ENCODE data around the gene ABTB2.

DNA sequence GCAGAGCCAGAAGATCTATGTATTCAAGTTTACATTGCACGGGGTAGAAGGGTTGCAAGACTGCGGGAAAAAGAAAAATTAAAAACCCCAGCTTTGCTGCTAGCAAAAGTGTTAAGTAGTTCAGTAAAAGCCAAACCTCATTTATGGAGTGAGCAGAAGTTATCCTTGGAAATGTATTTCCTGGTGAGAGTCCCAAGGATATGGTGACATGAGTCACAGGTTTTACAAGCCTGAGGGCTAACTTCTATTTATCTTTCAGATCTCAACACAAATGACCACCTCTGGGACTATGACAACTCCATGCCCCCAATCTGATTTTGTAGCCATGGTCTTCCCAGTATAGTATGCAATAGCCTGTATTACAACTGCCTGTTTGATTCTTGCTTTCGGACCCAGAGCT is 26.1 kb downstream of the ABTB2 start:
- TF ChIP-seq EP300 (IDR thresholded peaks at IDR 0.05) (no peak), POLR2AphosphoS5 (IDR thresholded peaks at IDR 0.05) (no peak)
- TF ChIP-seq, protein P1, sequence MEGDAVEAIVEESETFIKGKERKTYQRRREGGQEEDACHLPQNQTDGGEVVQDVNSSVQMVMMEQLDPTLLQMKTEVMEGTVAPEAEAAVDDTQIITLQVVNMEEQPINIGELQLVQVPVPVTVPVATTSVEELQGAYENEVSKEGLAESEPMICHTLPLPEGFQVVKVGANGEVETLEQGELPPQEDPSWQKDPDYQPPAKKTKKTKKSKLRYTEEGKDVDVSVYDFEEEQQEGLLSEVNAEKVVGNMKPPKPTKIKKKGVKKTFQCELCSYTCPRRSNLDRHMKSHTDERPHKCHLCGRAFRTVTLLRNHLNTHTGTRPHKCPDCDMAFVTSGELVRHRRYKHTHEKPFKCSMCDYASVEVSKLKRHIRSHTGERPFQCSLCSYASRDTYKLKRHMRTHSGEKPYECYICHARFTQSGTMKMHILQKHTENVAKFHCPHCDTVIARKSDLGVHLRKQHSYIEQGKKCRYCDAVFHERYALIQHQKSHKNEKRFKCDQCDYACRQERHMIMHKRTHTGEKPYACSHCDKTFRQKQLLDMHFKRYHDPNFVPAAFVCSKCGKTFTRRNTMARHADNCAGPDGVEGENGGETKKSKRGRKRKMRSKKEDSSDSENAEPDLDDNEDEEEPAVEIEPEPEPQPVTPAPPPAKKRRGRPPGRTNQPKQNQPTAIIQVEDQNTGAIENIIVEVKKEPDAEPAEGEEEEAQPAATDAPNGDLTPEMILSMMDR (IDR thresholded peaks at IDR 0.05), result no peak

Measured in upper lobe of left lung (tissue), 4 donors.